B cell (primary cell): ENCODE measurements around the gene CLK2.

Experiments used
- EZH2 ChIP-seq: IDR thresholded peaks from 2 replicates; pipeline ENCODE4 v1.6.1; 2012; ENCODE audit warnings: borderline replicate concordance, low read depth, mild to moderate bottlenecking, moderate library complexity, low read length; ENCODE audit not compliant: insufficient read depth, poor library complexity, severe bottlenecking
- TF ChIP-seq, protein P1 (sequence below): fragments of 200-600 bp; IDR thresholded peaks from one replicate; pipeline ENCODE4 v1.8.0; 2022; ENCODE audit warnings: antibody characterized with exemption, mild to moderate bottlenecking

DNA sequence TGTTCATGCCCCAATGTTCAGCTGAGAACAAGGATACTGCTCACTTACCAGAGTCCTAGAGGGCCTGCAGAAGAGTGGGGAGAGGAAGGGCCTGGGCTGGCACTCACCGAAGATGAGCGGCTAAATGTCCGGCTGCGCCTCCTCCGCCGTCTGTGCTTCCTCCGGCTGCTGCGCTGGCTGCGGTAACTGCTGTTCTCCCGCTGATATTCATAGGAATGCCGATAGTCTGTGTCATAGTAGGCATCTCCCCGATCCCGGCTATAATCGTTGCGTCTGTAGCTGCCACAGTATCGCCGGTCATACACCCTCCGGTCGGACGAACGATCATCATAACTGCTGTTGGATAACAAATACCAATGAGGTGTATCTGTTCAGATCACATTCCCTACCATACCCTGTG lies 3.9 kb downstream of the CLK2 start:
- no peak for TF ChIP-seq EZH2
- TF ChIP-seq, protein P1, sequence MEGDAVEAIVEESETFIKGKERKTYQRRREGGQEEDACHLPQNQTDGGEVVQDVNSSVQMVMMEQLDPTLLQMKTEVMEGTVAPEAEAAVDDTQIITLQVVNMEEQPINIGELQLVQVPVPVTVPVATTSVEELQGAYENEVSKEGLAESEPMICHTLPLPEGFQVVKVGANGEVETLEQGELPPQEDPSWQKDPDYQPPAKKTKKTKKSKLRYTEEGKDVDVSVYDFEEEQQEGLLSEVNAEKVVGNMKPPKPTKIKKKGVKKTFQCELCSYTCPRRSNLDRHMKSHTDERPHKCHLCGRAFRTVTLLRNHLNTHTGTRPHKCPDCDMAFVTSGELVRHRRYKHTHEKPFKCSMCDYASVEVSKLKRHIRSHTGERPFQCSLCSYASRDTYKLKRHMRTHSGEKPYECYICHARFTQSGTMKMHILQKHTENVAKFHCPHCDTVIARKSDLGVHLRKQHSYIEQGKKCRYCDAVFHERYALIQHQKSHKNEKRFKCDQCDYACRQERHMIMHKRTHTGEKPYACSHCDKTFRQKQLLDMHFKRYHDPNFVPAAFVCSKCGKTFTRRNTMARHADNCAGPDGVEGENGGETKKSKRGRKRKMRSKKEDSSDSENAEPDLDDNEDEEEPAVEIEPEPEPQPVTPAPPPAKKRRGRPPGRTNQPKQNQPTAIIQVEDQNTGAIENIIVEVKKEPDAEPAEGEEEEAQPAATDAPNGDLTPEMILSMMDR, result no peak
